ENCODE measurements around the gene KIAA0319L.

KIAA0319L gene

DNA sequence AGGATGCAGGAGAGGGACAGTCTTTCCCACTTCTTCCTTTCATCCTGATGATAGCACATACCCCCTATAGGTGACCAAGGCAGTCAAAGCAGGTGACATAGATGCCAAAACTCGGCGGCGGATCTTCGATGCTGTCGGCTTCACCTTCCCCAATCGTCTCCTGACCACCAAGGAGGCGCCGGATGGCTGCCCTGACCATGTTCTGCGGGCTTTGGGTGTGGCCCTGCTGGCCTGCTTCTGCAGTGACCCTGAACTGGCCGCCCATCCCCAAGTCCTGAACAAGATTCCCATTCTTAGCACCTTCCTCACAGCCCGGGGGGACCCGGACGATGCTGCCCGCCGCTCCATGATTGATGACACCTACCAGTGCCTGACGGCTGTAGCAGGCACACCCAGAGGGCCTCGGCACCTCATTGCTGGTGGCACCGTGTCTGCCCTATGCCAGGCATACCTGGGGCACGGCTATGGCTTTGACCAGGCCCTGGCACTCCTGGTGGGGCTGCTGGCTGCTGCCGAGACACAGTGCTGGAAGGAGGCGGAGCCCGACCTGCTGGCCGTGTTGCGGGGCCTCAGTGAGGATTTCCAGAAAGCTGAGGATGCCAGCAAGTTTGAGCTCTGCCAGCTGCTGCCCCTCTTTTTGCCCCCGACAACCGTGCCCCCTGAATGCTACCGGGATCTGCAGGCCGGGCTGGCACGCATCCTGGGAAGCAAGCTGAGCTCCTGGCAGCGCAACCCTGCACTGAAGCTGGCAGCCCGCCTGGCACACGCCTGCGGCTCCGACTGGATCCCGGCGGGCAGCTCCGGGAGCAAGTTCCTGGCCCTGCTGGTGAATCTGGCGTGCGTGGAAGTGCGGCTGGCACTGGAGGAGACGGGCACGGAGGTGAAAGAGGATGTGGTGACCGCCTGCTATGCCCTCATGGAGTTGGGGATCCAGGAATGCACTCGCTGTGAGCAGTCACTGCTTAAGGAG lies 3.3 kb upstream of the KIAA0319L start:
- POLR2A ChIA-PET (ENCODE audit: low non-redundant PET), result interaction anchor here (0.5 to 0.6 kb wide), 2 partner anchors 145 to 153 kb away, joined by 3 read pairs; no protein-coding TSS in a partner anchor

DNA sequence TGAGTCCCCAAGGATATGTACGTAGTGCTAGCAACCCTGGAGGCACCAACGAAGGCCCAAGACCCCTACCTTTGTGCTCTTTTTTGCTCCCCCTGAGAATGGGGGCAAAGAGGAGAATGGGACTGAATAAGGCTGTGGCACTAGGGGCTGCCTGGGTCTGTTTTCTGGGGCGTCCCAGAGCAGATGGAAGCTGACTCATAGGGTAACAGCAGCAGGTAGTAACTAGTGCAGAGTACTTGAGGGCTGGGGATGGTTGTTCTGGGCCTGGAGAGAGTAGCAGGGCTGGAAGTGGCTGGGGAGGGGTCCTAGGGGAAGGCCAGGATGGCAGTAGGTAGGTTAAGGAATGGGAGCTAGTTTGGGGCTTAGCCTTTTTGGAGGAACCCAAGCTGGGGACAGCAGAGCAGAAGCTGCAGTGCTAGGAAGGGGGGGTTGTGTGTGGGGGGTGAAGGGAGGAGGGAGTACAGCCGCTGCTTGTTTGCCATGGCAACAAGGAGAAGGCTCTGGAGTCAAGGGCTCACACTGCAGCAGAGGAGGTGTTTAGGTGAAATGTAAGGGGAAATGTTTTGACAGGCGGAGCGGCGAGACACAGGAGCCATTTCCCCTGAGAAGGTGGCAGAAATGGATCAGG lies 2.2 kb upstream of the KIAA0319L start:
- POLR2A ChIA-PET (ENCODE audit: low non-redundant PET), result no interaction called here
- H3K27ac ChIP-seq, result peak overlapping the region; percentile 93
- DNase-seq (ENCODE audit: low spot score), result no peak
- TF ChIP-seq, protein P1, sequence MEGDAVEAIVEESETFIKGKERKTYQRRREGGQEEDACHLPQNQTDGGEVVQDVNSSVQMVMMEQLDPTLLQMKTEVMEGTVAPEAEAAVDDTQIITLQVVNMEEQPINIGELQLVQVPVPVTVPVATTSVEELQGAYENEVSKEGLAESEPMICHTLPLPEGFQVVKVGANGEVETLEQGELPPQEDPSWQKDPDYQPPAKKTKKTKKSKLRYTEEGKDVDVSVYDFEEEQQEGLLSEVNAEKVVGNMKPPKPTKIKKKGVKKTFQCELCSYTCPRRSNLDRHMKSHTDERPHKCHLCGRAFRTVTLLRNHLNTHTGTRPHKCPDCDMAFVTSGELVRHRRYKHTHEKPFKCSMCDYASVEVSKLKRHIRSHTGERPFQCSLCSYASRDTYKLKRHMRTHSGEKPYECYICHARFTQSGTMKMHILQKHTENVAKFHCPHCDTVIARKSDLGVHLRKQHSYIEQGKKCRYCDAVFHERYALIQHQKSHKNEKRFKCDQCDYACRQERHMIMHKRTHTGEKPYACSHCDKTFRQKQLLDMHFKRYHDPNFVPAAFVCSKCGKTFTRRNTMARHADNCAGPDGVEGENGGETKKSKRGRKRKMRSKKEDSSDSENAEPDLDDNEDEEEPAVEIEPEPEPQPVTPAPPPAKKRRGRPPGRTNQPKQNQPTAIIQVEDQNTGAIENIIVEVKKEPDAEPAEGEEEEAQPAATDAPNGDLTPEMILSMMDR (conservative IDR thresholded peaks at IDR 0.05; ENCODE audit: low read depth), result no peak
- CTCF ChIA-PET, result interaction anchor here (1.0 kb wide), 1 partner anchor 108 kb away, joined by 3 read pairs; no protein-coding TSS in a partner anchor

More for the DNA sequence above, 3.3 kb upstream of the KIAA0319L start:
- peak overlapping the region; percentile 93 for H3K27ac ChIP-seq
- CTCF ChIA-PET, result interaction anchor here (0.5 to 1.4 kb wide), 4 partner anchors 9 to 181 kb away, joined by 3 to 5 read pairs (median 4); no protein-coding TSS in a partner anchor
- DNase-seq (ENCODE audit: low spot score), result no peak
- TF ChIP-seq, protein P1 (conservative IDR thresholded peaks at IDR 0.05; ENCODE audit: low read depth), result no peak

DNA sequence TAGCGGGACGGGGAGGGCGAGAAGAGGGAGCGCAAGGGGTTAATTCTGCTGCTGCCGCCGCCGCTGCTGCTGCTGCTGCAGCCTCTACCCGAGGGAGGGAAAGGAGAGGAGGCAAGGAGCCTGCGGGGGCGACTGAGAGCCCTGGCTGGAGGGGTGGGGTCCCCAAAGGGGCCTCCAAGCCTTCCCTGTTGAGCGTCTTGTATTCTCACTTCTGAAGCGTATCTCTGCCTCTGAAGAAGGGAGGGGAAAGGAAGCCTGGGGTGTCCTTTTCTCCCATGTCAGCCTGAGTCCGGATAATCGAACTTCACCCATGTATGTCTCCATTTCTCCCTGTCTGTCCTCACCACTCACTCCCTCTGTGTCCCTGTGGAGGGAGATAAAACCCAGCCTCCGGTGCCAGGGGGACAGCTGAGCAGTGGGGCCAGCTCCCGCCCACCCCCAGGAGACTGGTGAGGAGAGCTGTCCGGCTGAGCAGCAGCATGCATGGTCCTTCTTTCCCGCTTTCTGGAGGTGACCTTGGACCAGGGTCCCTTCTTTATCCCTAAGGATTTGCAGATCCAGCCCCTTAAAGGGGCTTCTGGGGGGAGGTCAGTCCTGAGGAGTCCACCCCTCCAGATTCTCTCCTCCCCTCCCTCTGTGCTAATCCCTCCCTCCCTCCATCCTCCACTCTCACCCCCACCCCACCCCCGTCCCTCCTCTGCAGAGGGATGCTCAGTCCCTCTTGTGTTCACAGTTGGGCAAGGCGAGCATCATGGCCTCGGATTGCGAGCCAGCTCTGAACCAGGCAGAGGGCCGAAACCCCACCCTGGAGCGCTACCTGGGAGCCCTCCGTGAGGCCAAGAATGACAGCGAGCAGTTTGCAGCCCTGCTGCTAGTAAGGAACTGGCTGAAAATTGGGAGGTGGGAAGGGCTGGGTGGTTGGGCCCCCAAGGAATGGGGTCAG lies 1.4 kb upstream of the KIAA0319L start:
- POLR2A ChIA-PET (ENCODE audit: low non-redundant PET), result no interaction called here
- CTCF ChIA-PET, result interaction anchor here (1.0 kb wide), 1 partner anchor 108 kb away, joined by 3 read pairs; no protein-coding TSS in a partner anchor
- H3K27ac ChIP-seq, result peak overlapping the region; percentile 93

DNA sequence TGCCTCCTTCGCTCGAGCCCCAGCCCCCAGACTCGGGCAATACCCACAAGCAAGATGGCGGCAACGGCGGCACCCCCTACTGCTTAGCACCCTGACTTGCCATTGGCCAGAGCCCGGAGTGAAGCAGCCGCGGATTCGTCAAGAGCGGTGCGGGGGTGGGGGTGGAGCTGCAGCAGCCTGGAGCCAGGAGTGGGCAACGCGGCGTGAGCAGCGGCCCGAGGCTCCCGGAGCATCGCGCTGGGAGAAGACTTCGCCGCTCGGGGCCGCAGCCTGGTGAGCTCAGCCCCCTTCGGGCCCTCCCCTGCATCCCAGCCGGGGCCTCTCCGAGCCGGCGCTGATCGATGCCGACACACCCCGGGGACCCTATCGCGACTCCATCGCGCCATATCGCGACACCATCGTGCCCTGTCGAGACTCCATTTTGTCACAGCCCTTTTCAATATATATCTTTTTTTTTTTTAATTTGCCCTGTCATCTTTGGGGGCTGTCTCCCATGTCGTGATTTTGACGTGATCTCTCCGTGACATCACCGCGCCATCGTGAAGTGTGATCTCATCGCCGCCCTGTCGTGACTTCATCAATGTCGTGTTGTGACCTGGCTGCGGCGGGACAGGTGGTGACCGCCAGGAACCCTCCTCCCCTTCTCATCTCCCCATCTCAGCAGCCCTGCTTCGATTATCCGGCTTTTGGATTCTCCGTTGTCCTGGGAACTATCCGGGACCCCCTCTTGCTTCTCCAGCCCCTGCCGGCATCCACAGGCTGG lies 589 bp upstream of the KIAA0319L start, which contains the start of gene NCDN:
TSS of gene NCDN (plus strand) at position 189 of the 763 bp plus-strand sequence. CDS start at position 581, 392 bp downstream.
- peak within 1 kb of the TSS; percentile 93 for H3K27ac ChIP-seq
- POLR2A ChIA-PET (ENCODE audit: low non-redundant PET), result interaction anchor here (0.5 to 0.6 kb wide), 2 partner anchors 471 to 817 kb away, joined by 3 read pairs; no protein-coding TSS in a partner anchor
- peak; percentile 97 for DNase-seq (ENCODE audit: low spot score)
- CTCF ChIA-PET, result no interaction called here
- TF ChIP-seq, protein P1 (conservative IDR thresholded peaks at IDR 0.05; ENCODE audit: low read depth), result no peak

More for the DNA sequence above, 1.4 kb upstream of the KIAA0319L start:
- no peak for DNase-seq (ENCODE audit: low spot score)
- TF ChIP-seq, protein P1 (conservative IDR thresholded peaks at IDR 0.05; ENCODE audit: low read depth), result no peak

DNA sequence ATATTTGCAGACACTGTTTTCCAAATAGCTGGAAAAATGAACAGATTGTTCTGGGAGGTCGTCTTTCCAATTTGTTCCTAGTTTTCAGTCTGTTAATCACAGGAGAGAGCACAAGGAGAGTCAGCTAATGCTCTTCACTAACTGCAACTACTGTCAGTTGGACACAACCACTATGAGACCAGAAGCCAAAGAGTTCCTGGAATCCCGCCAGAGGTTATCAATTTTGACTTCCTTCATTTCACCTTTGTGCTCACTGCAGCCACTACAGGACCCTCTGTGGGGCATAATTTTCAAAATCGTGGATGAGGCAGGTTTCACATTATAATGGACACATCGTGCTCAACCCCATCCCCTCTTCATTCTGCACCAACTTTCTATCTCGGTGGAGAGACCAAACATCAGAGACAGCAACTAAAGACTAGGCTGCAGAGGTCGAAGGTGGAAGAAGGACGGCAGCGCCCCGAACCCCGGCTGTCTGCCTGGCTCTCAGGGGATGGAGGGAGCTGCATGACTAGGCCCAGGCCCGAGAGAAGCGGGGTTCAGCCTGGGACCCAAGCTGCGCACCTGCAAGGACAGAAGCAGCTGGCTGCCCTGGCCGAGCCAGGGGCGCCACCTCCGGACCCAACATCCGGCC lies 602 bp downstream of the KIAA0319L start:
- TF ChIP-seq, protein P1 (conservative IDR thresholded peaks at IDR 0.05; ENCODE audit: low read depth), result no peak
- ChIA-PET CTCF (interaction anchor here (0.6 to 2.1 kb wide), 2 partner anchors 17 to 105 kb away, joined by 3 to 6 read pairs; no protein-coding TSS in a partner anchor), POLR2A (ENCODE audit: low non-redundant PET) (interaction anchor here (1.1 kb wide), 1 partner anchor 105 kb away, joined by 8 read pairs; no protein-coding TSS in a partner anchor)
- peak overlapping the region; percentile 93 for H3K27ac ChIP-seq
- no peak for DNase-seq (ENCODE audit: low spot score)

Data from RWPE1 (cell line).